ENCODE data around the gene P2RX6. TPM values are rescaled to one million over a fixed set of nuclear protein-coding genes. Genes with fewer than 3 reads are reported as not detected.
A peak's percentile ranks its signal among the peaks of the same experiment; 100 is the strongest.

The P2RX6 gene
- total and polyA plus RNA-seq, 2 of the 4 experiments (the other 2 are of a cell fraction), result 0.90 to 1.6 TPM

DNA sequence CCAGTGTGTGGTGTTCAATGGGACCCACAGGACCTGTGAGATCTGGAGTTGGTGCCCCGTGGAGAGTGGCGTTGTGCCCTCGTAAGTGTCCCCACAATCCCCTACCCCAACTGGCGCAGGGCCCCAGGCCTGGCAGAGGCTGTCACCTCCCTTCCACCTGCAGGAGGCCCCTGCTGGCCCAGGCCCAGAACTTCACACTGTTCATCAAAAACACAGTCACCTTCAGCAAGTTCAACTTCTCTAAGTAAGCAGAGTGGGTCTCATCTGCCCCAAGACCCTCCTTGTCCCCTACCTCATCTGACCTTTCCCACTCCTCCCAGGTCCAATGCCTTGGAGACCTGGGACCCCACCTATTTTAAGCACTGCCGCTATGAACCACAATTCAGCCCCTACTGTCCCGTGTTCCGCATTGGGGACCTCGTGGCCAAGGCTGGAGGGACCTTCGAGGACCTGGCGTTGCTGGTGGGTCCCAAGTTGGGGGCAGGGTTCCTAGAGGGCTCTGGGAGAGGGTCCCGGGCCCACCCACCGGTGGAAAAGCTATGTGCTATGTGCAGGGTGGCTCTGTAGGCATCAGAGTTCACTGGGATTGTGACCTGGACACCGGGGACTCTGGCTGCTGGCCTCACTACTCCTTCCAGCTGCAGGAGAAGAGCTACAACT lies 8.1 kb downstream of the P2RX6 start:
- WGBS, 2 experiments (ENCODE audit: extremely low coverage in 2 of 2, insufficient read length in 1 of 2), result 84% methylated on average over 5 of the region's 13 CpGs; no CpG with 5 or more reads in 1 of the 2 experiments
- intact Hi-C loops (cut with micrococcal nuclease) (no loop called here), in situ Hi-C loops (cut with MboI; ENCODE audit: low sequenced_read_pairs) (no loop called here), dilution Hi-C loops (cut with HindIII; ENCODE audit: low sequenced_read_pairs, unreplicated experiment) (no loop called here)
- H4K5ac ChIP-seq (ENCODE audit: low read depth, low read length), result no peak overlapping the region
- no peak overlapping the region for H3K9ac ChIP-seq (ENCODE audit: low read depth, low read length)
- H4K8ac ChIP-seq (ENCODE audit: low read depth in 2 of 2, low read length in 2 of 2), result no peak overlapping the region
- H3K9me3 ChIP-seq (ENCODE audit: control insufficient read depth, insufficient read depth, low read length), result no peaks in the 10 kb centered on the region
- no TSS peak for BruUV-seq (replicated peaks)
- H3K27ac ChIP-seq (ENCODE audit: insufficient read depth, low read length), result no peak overlapping the region
- peaks cover 7% of the 10 kb centered on the region for H3K27me3 ChIP-seq (ENCODE audit: control insufficient read depth, insufficient read depth, low read length)
- no peak overlapping the region for H2BK15ac ChIP-seq (ENCODE audit: low read depth, low read length)
- H2AK5ac ChIP-seq (ENCODE audit: low read depth, low read length), result no peak overlapping the region
- ChIA-PET POLR2A (ENCODE audit: unreplicated experiment) (no interaction called here), CTCF (no interaction called here)
- DNase-seq (no peak), ATAC-seq (ENCODE audit: low read depth) (no peak)
- H3K23ac ChIP-seq (ENCODE audit: low read depth, low read length), result no peak overlapping the region
- no peak overlapping the region for H3K4me2 ChIP-seq (ENCODE audit: low read depth, low read length)
- H3K4me1 ChIP-seq (ENCODE audit: control insufficient read depth, insufficient read depth, low read length), result peaks cover 2% of the 10 kb centered on the region; the same call in 1 of the 2 replicates
- H3K14ac ChIP-seq (replicated peaks; ENCODE audit: low read depth, low read length), result no peak overlapping the region
- H2BK20ac ChIP-seq (ENCODE audit: low read depth, low read length), result no peak overlapping the region
- H4K20me1 ChIP-seq (ENCODE audit: insufficient read depth, low read length), result no peaks in the 10 kb centered on the region
- H3K79me1 ChIP-seq (ENCODE audit: low read depth in 1 of 2, low read length in 2 of 2), result no peaks in the 10 kb centered on the region
- TF ChIP-seq RAD21 (IDR thresholded peaks at IDR 0.05; ENCODE audit: low read length) (no peak), MAZ (IDR thresholded peaks at IDR 0.05; ENCODE audit: borderline replicate concordance, low read depth, low read length) (no peak), RCOR1 (IDR thresholded peaks at IDR 0.05; ENCODE audit: insufficient replicate concordance, low read length) (no peak), NFE2L2 (IDR thresholded peaks at IDR 0.05; ENCODE audit: low read depth, low read length) (no peak), FOS (IDR thresholded peaks at IDR 0.05; ENCODE audit: low read depth, low read length) (no peak), CEBPB (IDR thresholded peaks at IDR 0.05; ENCODE audit: low read depth, low read length) (no peak), SMC3 (IDR thresholded peaks at IDR 0.05; ENCODE audit: low read depth, low read length) (no peak), POLR2A (IDR thresholded peaks at IDR 0.05; ENCODE audit: low read depth, low read length) (no peak), BHLHE40 (IDR thresholded peaks at IDR 0.05; ENCODE audit: low read depth, low read length) (no peak), CHD1 (IDR thresholded peaks at IDR 0.05; ENCODE audit: low read depth, low read length) (no peak), RFX5 (IDR thresholded peaks at IDR 0.05; ENCODE audit: low read depth, low read length) (no peak)
- TF ChIP-seq, protein P1, sequence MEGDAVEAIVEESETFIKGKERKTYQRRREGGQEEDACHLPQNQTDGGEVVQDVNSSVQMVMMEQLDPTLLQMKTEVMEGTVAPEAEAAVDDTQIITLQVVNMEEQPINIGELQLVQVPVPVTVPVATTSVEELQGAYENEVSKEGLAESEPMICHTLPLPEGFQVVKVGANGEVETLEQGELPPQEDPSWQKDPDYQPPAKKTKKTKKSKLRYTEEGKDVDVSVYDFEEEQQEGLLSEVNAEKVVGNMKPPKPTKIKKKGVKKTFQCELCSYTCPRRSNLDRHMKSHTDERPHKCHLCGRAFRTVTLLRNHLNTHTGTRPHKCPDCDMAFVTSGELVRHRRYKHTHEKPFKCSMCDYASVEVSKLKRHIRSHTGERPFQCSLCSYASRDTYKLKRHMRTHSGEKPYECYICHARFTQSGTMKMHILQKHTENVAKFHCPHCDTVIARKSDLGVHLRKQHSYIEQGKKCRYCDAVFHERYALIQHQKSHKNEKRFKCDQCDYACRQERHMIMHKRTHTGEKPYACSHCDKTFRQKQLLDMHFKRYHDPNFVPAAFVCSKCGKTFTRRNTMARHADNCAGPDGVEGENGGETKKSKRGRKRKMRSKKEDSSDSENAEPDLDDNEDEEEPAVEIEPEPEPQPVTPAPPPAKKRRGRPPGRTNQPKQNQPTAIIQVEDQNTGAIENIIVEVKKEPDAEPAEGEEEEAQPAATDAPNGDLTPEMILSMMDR (conservative IDR thresholded peaks at IDR 0.05; ENCODE audit: low read depth, low read length), result no peak
- TF ChIP-seq, protein P2, sequence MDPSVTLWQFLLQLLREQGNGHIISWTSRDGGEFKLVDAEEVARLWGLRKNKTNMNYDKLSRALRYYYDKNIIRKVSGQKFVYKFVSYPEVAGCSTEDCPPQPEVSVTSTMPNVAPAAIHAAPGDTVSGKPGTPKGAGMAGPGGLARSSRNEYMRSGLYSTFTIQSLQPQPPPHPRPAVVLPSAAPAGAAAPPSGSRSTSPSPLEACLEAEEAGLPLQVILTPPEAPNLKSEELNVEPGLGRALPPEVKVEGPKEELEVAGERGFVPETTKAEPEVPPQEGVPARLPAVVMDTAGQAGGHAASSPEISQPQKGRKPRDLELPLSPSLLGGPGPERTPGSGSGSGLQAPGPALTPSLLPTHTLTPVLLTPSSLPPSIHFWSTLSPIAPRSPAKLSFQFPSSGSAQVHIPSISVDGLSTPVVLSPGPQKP (IDR thresholded peaks at IDR 0.05; ENCODE audit: borderline replicate concordance, low read depth, low read length), result no peak
- H3K4me3 ChIP-seq (ENCODE audit: insufficient read depth, low read depth, low read length), result no peak overlapping the region
- H3K36me3 ChIP-seq (ENCODE audit: control insufficient read depth, insufficient read depth, low read length), result no peaks in the 10 kb centered on the region
- no peak overlapping the region for H3K18ac ChIP-seq (ENCODE audit: low read depth, low read length)
- H2AK9ac ChIP-seq (replicated peaks; ENCODE audit: low read depth, low read length, poor library complexity), result no peak overlapping the region
- no peak overlapping the region for H3K4ac ChIP-seq (ENCODE audit: low read depth, low read length)
- no peak overlapping the region for H2BK5ac ChIP-seq (ENCODE audit: low read depth, low read length, poor library complexity, severe bottlenecking)
- H2AFZ ChIP-seq (replicated peaks; ENCODE audit: low read length, poor library complexity), result peak overlapping the region; percentile 11
- H3K9me1 ChIP-seq (ENCODE audit: insufficient read depth, low read length), result no peaks in the 10 kb centered on the region
- no peak overlapping the region for H2BK120ac ChIP-seq (ENCODE audit: low read depth, low read length)
- no peak overlapping the region for H4K91ac ChIP-seq (ENCODE audit: insufficient read depth, low read depth, low read length)
- H3K56ac ChIP-seq (ENCODE audit: extremely low read depth, insufficient read depth, low read length), result no peak overlapping the region
